AG10803 (cell line): ENCODE results near the gene CPNE5.

ENCODE experiments used
- DNase-seq: peaks from one replicate; pipeline ENCODE4 v3.0.0; 2010; ENCODE audit warnings: low read depth
- H3K4me3 ChIP-seq: 2 replicates; pipeline ENCODE4 v1.5.1; 2011; ENCODE audit warnings: mild to moderate bottlenecking, low read length, control low read depth
- TF ChIP-seq, protein P1 (sequence below): conservative IDR thresholded peaks from 2 replicates; pipeline ENCODE4 v1.5.1; 2011; ENCODE audit warnings: mild to moderate bottlenecking, low read length, control low read depth, inconsistent platforms

Gene CPNE5

DNA sequence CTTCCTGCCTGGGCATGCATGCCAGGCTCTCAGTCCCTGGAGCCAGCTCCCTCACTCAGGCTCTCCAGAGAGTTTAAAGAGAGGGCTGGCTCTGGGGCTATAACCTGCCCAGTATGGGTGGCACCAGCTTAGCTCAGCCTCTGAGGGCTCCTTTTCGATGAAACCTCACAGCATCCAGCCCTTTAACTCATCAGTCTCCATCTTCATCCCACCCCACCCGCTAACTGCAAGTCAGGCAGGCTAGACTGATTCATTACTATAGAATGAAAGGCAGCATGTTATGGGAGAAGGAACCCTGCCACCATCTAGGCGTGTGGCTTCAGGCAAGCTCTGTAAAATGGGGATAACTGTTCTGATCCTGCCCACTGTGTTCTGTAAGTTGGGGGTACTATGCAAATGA lies 88.2 kb downstream of the CPNE5 start:
- no peak overlapping the region for H3K4me3 ChIP-seq
- no peak for DNase-seq
- TF ChIP-seq, protein P1, sequence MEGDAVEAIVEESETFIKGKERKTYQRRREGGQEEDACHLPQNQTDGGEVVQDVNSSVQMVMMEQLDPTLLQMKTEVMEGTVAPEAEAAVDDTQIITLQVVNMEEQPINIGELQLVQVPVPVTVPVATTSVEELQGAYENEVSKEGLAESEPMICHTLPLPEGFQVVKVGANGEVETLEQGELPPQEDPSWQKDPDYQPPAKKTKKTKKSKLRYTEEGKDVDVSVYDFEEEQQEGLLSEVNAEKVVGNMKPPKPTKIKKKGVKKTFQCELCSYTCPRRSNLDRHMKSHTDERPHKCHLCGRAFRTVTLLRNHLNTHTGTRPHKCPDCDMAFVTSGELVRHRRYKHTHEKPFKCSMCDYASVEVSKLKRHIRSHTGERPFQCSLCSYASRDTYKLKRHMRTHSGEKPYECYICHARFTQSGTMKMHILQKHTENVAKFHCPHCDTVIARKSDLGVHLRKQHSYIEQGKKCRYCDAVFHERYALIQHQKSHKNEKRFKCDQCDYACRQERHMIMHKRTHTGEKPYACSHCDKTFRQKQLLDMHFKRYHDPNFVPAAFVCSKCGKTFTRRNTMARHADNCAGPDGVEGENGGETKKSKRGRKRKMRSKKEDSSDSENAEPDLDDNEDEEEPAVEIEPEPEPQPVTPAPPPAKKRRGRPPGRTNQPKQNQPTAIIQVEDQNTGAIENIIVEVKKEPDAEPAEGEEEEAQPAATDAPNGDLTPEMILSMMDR = no peak

DNA sequence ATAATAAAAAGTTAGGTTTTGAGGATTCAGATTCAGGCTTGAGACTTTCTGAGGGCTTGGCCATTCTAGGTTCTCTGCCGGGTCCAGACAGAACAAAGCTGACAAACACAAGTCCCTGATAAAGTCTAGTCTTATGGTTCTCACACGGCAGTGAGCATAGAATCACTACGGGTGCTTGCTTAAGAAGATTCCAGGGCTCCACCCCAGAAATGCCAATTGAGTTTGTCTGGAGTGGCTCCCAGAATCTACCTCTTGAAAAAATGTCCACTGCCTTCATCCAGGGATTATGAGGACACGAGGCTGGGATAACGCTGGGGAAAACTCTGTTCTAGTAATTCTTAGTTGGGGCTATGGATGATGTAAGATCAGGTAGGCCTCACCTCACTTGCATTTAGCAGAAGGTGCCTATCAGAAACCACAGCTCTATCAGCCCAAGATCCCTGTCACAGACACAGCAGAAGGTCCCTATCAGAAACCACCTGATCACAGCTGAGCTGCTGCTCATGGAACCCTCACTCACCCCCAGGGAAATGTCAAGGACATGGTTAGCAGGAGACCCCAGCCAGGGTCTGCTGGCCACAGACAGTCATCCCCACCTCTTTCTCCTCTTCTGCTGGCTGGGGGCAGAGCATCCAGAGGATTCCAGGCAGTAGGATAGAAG lies 89.3 kb downstream of the CPNE5 start:
- TF ChIP-seq, protein P1 = no peak
- no peak overlapping the region for H3K4me3 ChIP-seq
- DNase-seq = no peak

DNA sequence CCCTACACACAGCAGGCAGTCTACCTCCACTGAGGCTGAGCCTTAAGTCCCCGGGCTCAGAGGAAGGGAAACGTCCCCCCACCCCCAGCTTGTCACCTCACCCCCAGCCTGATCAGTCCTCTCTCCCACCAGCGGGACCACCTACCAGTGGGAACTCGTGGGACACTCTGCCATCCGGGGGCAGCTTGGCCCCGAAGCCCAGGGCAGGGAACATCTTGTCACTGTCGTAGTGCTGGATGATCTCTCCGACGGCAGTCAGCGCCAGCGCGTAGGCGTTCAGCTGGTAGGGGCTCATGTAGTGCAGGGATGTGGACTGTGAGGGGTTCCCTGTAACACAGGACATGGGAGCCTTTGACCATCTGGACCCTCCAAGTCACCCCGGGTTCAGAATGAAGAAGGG lies 93.0 kb downstream of the CPNE5 start:
- no peak for DNase-seq
- TF ChIP-seq, protein P1 = no peak
- H3K4me3 ChIP-seq = no peak overlapping the region

DNA sequence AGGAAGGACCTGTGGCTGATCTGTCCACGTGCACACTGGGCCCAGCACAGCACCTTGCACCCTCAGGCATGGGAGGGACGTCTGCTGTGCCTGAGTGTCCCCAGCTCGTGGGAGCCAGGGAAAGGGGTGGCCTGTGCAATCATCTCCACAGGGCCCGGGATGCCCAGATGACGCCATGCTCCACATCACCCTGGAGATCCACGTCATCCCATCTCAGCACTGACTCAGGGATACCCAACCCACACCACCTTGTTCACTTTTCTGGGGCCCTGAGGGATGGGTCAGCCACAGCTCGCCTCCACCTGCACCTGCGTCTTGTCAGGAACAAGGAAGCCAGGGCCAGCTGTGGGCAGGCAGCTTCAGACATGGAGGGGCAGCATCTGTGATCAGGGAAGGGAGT lies 93.4 kb downstream of the CPNE5 start:
- H3K4me3 ChIP-seq = no peak overlapping the region
- TF ChIP-seq, protein P1 = no peak
- no peak for DNase-seq

DNA sequence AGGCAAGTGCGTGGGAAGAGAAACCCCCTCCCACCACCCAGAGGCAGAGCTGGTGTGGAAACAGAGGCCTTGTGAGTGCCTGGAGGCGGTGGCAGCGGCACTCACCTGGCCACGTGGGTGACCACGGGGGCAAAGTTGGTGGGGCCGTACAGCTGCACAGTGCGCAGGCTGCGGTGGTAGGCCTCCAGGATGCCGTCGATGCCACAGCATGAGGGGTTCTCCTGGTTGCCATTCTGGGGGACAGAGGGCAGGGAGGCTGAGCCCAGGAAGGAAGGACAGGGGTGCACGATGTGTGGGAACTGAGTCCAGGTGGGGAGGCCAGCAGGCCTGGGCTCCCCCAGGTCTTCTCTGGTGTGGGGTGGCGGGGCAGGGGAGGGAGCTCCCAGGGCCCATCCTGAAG lies 94.0 kb downstream of the CPNE5 start:
- no peak overlapping the region for H3K4me3 ChIP-seq
- DNase-seq = no peak
- TF ChIP-seq, protein P1 = no peak

DNA sequence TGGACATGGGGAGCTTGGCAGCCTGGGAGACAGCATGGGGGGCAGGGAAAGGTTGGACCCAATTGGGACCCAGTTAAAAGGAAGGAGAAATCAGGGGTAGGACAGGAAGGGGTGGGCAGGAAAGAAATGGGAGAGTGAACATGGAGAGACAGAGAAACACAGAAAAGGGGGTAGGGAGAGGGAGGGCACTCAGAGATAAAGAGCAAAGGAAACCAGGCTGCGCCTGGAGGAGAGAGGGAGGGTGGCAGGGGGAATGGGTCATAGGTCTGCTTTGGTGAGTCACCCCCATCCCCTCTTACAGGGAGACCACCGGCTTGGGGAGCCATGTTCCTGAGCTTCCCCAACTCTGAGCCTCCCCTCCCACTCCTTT lies 95.0 kb downstream of the CPNE5 start:
- no peak for DNase-seq
- H3K4me3 ChIP-seq = no peak overlapping the region
- TF ChIP-seq, protein P1 = no peak

DNA sequence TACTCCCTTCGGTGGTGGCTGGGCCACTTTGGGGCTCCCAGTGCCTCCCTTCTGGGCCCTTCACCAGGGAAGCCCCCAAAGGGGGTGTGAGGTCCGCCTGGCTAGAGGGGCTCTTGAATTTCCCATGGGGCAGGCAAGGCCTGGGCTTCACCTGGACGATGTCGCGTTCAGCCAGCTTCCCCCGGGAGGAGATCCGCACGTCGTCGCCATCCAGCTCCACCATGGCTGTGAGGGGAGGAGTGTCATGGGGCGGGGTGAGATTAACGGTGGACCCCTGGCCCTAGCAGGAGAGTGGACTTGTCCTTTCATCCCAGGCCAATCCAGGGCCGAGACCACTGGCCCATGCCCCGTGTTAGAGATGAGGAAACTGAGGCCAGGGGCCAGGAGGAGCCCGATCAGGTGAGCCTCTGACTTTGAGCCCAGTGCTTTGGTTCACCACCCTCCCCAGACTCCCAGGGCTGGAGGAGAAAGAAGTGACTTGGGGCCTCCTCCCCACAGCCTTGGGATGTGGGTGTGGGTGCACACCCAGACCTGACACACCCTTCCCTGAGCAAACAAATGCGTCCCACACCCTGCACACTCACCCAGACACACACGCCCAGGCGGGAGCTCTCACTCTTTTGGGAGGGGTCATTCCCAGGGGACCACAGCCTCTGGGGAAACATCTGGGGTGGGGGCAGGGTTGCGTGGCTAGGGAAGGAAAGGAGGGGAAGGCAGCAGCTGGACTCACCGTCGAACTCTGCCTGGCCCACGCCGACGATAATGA lies 95.5 kb downstream of the CPNE5 start:
- H3K4me3 ChIP-seq = no peak overlapping the region
- no peak for DNase-seq
- TF ChIP-seq, protein P1 = no peak
